Left renal pelvis (tissue), 4 donors: ENCODE results near the gene WDFY2. TPM values are rescaled to one million over a fixed set of nuclear protein-coding genes. Genes with fewer than 3 reads are reported as not detected.
"Not testable (repeated sequence)": the region's sequence is repeated elsewhere in the genome, so short reads cannot be mapped to it uniquely, and the experiment has no call there.

ENCODE experiments used
- DNase-seq, 4 donors: peaks; one replicate each; pipeline ENCODE4 v3.0.0-alpha.2; 2013; ENCODE audit warnings: low read depth in 4 of 4, low spot score in 3 of 4
- polyA plus RNA-seq, 4 donors: library from polyadenylated mRNA; unstranded; fragments of 120-200 nt; gene quantifications; one replicate each; pipeline ENCODE4 v1.2.1, GENCODE V29; 2013; ENCODE audit not compliant: insufficient read length in 4 of 4

WDFY2 gene
- polyA plus RNA-seq: 10 to 100 TPM; 12.2 to 18.1 (median 12.8) TPM

DNA sequence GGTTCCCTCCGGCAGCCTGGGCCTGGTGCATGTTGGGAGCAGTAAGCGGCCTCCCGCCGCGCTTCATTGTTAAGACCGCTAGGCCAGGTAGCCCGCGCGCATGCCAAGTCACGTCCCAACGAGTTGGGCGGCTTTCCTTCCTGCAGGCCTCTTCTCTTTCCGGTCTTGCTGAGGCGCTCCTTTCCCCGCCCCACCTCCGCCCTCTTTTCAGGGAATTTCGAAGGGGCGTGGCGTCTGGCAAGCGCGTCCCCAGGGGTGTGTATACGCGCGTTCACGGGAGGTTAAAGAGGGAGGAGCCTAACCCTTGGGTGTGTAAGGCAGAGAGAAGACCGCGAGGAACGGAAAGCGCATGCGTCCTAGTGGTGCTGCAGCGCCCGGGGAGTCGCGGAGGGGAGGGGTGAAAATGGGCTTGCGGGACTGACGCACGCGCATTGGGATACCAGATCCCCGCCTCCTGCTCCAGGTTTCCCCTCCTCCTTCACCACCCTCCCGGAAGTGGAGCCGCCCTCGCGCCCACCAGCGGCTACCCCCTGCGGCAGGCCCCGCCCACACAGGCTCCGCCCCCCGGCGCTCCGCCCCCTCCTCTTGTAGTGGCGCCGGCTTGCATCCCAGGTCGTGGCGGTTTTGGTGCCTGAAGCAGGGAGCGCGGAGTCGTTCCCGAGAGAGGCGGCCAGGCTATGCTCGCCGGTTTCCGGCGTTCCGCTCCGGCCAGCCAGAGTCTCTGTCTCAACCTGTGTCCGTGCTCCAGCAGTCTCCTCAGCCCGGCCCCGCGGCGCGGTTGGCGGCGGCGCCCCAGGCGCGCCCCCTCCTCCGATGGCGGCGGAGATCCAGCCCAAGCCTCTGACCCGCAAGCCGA is at the start of gene WDFY2:
Gene WDFY2 (plus strand): TSS at position 588 of the 856 bp plus-strand sequence. CDS start 226 bp downstream, at position 814.
- peak; percentile 100 for DNase-seq

DNA sequence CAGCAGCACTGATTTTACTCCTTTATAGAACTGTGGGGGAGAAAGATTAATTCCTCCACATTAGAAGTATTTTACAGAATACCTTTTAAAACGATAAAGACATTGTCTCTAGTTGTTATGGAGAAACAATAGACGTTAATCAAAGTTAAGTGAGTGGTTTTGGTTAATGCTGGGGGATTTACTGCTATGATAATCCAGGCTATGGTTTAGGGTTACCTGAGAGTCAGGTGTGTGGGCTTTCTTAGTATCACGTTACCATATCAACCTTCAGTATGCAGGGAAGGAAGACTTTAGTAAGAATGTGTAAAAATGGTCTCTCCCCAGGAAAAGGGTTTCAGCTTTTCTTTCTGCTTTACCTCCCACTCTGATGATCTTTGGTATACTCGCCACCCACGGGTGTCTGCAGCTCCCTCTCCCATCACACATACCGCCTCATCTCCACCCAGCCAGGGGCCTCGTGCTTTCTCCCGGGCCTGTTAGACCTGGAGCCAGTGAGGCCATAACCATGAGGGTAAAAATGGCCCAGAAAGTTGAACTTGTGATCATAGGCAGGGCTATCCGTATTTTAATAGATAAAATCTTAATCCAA is 45.6 kb upstream of the WDFY2 start:
- DNase-seq: no peak

DNA sequence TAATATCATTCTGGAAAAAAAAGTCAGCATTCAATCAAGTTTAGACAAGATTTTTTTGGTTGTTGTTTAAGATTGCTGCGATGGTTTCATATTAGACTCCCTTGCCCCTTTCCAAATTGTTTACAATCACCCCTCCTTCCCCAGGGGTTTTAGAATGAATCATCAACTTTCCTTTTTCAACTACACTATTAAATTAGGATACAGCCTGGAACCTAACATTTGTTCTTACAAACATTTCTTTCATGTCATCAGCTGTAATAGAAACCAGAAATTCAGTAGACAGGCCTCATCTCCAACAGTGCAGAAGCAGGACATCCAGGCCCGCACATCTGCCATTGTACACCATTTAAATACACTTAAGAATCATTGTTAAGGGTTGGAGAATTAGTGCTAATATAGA is 44.4 kb upstream of the WDFY2 start:
- no peak for DNase-seq

DNA sequence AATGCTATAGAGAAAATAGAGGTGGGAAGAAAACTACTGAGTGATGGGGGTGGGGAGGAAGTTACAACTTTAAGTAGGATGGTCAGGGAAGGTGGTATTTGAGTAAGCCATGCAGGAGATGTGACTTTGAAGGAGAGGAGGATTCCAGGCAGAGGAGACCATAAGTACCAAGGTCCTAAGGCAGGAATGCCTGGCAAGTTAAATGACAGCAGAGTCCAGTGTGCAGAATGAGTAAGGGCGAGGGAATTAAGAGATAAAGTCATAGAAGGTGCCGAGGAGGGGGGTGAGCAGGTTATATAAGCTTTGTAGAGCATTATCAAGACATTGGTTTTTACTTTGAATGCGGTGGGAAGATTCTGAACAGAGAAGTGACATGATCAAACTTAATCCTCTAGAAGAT is 43.2 kb upstream of the WDFY2 start:
- DNase-seq: no peak

DNA sequence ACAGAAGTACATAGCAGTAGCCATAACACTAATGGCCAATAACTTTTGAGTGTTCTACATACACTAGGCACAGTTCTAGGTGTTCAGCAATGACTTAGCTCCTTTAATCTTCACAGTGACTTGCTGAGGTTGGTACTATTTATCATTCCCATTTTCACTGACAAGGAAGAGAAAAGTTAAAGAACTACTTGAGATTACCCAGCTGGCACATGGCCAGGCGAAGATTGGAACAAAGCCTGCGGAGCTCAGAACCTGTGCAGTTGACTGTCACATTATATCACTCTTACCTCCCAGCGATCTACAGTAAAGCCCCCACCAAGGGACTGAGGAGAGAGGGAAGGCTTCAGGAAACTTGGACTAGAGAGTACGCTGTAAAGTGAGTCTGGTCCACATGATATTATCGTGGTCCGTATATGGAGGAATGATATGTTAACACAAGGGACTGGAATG is 42.4 kb upstream of the WDFY2 start:
- no peak for DNase-seq

GRCh38 chr13:51542346-51543242 is 41.7 kb upstream of the WDFY2 start:
- no peak for DNase-seq

- DNase-seq: not testable (repeated sequence)
Measured at GRCh38 chr13:51545446-51545845, 38.8 kb upstream of the WDFY2 start.

- DNase-seq: no peak
Measured at GRCh38 chr13:51547425-51548176, 36.7 kb upstream of the WDFY2 start.

DNA sequence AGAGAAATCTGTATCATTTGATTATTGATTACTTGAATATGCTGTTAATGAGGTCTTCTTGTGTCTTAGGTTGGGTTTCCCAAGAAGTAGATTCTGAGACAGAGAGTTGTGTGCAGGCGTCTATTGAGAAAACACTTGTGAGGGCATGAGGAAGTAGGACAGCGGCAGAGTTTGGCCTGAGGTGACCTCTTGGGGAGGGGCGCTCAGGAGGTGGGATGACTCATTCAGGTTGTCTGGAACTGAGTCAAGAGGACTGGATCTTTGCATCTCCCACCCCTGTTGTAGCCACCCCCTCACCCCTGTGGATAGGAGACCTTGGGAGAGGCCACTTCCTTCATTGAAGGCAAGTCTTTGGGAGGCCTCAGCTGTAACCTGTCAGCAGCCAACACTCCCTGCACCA is 35.2 kb upstream of the WDFY2 start:
- DNase-seq: no peak

- DNase-seq: no peak
Measured at GRCh38 chr13:51549593-51549992, 34.7 kb upstream of the WDFY2 start.

DNA sequence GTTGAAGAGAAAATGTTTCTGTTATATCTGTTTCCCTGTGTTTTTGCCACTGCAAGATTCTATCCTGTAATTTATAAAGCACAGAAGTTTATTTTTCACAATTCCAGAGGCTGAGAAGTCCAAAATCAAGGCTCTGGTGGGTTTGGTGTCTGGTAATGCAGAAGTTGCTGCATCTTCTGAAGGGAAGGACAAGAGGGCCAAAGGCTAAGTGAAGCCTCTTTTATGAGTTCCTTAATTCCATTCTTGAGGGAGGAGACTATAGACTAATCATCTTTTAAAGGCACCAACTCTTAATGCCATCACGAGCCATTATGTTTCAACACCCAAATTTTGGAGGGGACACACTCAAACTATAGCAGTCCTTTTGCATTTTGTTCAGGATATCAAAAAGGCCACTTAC is 34.1 kb upstream of the WDFY2 start:
- DNase-seq: no peak

GRCh38 chr13:51551416-51551815 is 32.8 kb upstream of the WDFY2 start:
- no peak for DNase-seq

DNA sequence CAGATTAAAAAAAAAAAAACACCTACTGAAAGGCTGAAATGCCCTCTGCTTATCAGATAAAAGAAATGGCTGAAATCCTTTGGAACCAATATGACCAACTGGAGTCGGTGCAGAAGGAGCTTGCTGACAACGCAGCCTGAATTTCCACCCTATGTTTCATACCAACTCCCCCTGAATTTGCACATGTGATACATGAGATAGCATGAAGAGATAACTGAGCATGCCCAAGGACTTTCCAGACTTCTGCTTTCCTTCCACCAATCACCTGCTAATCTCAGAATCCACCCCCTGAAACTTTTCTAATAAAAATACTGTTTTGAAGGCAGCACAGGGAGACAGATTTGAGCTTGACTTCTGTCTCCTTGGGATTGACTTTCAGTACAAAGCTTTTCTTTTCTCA is 32.2 kb upstream of the WDFY2 start:
- DNase-seq: no peak

- DNase-seq: no peak
Measured at GRCh38 chr13:51553531-51553930, 30.7 kb upstream of the WDFY2 start.

DNA sequence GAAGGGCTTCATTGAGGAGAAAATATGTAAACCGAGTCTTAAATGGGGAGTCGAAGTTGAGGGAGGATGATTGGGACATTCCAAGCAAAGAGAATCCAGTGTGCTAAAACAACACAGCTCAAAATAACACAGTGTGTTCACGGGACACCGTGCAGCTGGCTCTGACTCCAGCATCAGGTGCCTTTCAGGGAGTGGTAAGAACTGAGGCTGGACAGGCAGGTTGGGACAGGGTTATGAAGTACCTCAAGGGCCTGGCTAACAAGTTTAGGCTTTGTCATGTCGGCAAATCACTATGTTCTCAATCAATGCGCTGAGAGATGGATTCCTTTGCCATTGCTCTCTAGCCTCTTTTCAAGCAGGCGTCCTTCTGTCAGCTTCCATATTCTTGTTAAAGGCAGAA is 27.5 kb upstream of the WDFY2 start:
- no peak for DNase-seq

GRCh38 chr13:51557438-51557837 is 26.8 kb upstream of the WDFY2 start:
- DNase-seq: no peak

- DNase-seq: no peak
Measured at GRCh38 chr13:51557875-51558612, 26.2 kb upstream of the WDFY2 start.

GRCh38 chr13:51559946-51560735 is 24.1 kb upstream of the WDFY2 start:
- DNase-seq: no peak
